Activated B cell treated with CpG ODN at 0.5 μM for 24 hours (primary cell): ENCODE data around the gene OR6B2. TPM values are rescaled to one million over a fixed set of nuclear protein-coding genes. Genes with fewer than 3 reads are reported as not detected.

Experiments
- ATAC-seq: fragments of 200-7000 bp; cut with Tn5 transposase; one replicate; pipeline ENCODE4 v1.10.0; 2021; ENCODE audit warnings: low read depth, mild to moderate bottlenecking, moderate library complexity
- CTCF ChIA-PET: fragments of 350-600 bp; sonication (Branson Sonifier 250); formaldehyde crosslinking; loops from one replicate; lab custom pipeline; 2021; ENCODE audit warnings: antibody characterized with exemption; lab: Charles Lee
- POLR2A ChIA-PET: fragments of 350-600 bp; sonication (Branson Sonifier 250); formaldehyde crosslinking; loops from one replicate; lab custom pipeline; 2021; ENCODE audit warnings: antibody characterized with exemption; lab: Charles Lee
- DNase-seq: peaks from one replicate; pipeline ENCODE4 v3.0.0; 2022
- H3K27ac Mint-ChIP-seq: one replicate; pipeline ENCODE4 v1.8.0; 2020; ENCODE audit warnings: mixed read lengths
- H3K27me3 Mint-ChIP-seq: one replicate; pipeline ENCODE4 v1.8.0; 2021; ENCODE audit warnings: mixed read lengths
- H3K36me3 Mint-ChIP-seq: one replicate; pipeline ENCODE4 v1.8.0; 2021; ENCODE audit warnings: low read depth, mixed read lengths
- H3K4me1 Mint-ChIP-seq: one replicate; pipeline ENCODE4 v1.8.0; 2021; ENCODE audit warnings: mixed read lengths
- H3K4me3 Mint-ChIP-seq: one replicate; pipeline ENCODE4 v1.8.0; 2020; ENCODE audit warnings: mild to moderate bottlenecking, mixed read lengths
- H3K9me3 Mint-ChIP-seq: one replicate; pipeline ENCODE4 v1.8.0; 2020; ENCODE audit warnings: mixed read lengths
- CTCF ChIP-seq: fragments of 200-600 bp; IDR thresholded peaks from one replicate; pipeline ENCODE4 v1.8.0; 2022; ENCODE audit warnings: antibody characterized with exemption, mild to moderate bottlenecking
- intact Hi-C: fragments of 100-400 bp; cut with micrococcal nuclease; formaldehyde crosslinking; loops from one replicate; pipeline ENCODE4 v1.15.1; 2024
- total RNA-seq: library from RNA; stranded (reverse); gene quantifications from 2 replicates; pipeline ENCODE4 v1.2.3, GENCODE V29; 2022

Gene OR6B2
- total RNA-seq, 1 donor from 2014 or later: not detected

- peaks cover 90% of the 10 kb centered on the region for H3K36me3 Mint-ChIP-seq
- POLR2A ChIA-PET: no interaction called here
- intact Hi-C loops: no loop called here
- DNase-seq: no peak
- H3K27me3 Mint-ChIP-seq: no peaks in the 10 kb centered on the region
- H3K27ac Mint-ChIP-seq: no peak overlapping the region
- CTCF ChIA-PET: no interaction called here
- no peak for ATAC-seq
- no peak for TF ChIP-seq CTCF
- H3K4me3 Mint-ChIP-seq: no peak overlapping the region
- H3K9me3 Mint-ChIP-seq: no peaks in the 10 kb centered on the region
- H3K4me1 Mint-ChIP-seq: no peaks in the 10 kb centered on the region
Observed at GRCh38 chr2:240002983-240003382, 27.2 kb downstream of the OR6B2 start.

- no peaks in the 10 kb centered on the region for H3K9me3 Mint-ChIP-seq
- H3K27me3 Mint-ChIP-seq: no peaks in the 10 kb centered on the region
- no peak overlapping the region for H3K4me3 Mint-ChIP-seq
- ATAC-seq (no peak), DNase-seq (no peak)
- peaks cover 83% of the 10 kb centered on the region for H3K36me3 Mint-ChIP-seq
- no peak for TF ChIP-seq CTCF
- POLR2A ChIA-PET: no interaction called here
- H3K4me1 Mint-ChIP-seq: no peaks in the 10 kb centered on the region
- CTCF ChIA-PET: no interaction called here
- no peak overlapping the region for H3K27ac Mint-ChIP-seq
- intact Hi-C loops: no loop called here
Observed at GRCh38 chr2:240000671-240001070, 29.6 kb downstream of the OR6B2 start.

GRCh38 chr2:239997686-239998409 lies 32.4 kb downstream of the OR6B2 start:
- peaks cover 78% of the 10 kb centered on the region for H3K36me3 Mint-ChIP-seq
- POLR2A ChIA-PET: no interaction called here
- CTCF ChIA-PET: no interaction called here
- no peaks in the 10 kb centered on the region for H3K4me1 Mint-ChIP-seq
- no peaks in the 10 kb centered on the region for H3K27me3 Mint-ChIP-seq
- TF ChIP-seq CTCF: no peak
- H3K27ac Mint-ChIP-seq: no peak overlapping the region
- DNase-seq: no peak
- no peaks in the 10 kb centered on the region for H3K9me3 Mint-ChIP-seq
- intact Hi-C loops: no loop called here
- H3K4me3 Mint-ChIP-seq: no peak overlapping the region
- no peak for ATAC-seq

GRCh38 chr2:239994086-239994485 lies 36.1 kb downstream of the OR6B2 start:
- peaks cover 78% of the 10 kb centered on the region for H3K36me3 Mint-ChIP-seq
- CTCF ChIA-PET: no interaction called here
- DNase-seq: no peak
- H3K4me3 Mint-ChIP-seq: no peak overlapping the region
- H3K27me3 Mint-ChIP-seq: no peaks in the 10 kb centered on the region
- intact Hi-C loops: no loop called here
- ATAC-seq: no peak
- no peak for TF ChIP-seq CTCF
- H3K9me3 Mint-ChIP-seq: no peaks in the 10 kb centered on the region
- H3K27ac Mint-ChIP-seq: no peak overlapping the region
- H3K4me1 Mint-ChIP-seq: no peaks in the 10 kb centered on the region
- POLR2A ChIA-PET: no interaction called here

- Mint-ChIP-seq H3K36me3 (peaks cover 78% of the 10 kb centered on the region), H3K27me3 (no peaks in the 10 kb centered on the region), H3K4me3 (no peak overlapping the region), H3K4me1 (no peaks in the 10 kb centered on the region), H3K9me3 (no peaks in the 10 kb centered on the region), H3K27ac (no peak overlapping the region)
- CTCF ChIA-PET: interaction anchor here (1.3 kb wide), 1 partner anchor 726 kb away, joined by 4 read pairs; no protein-coding TSS in a partner anchor
- no peak for ATAC-seq
- no peak for DNase-seq
- no peak for TF ChIP-seq CTCF
- intact Hi-C loops: no loop called here
- POLR2A ChIA-PET: interaction anchor here (0.5 kb wide), 1 partner anchor 33 kb away, joined by 5 read pairs; no protein-coding TSS in a partner anchor
Observed at GRCh38 chr2:239993291-239993690, 36.9 kb downstream of the OR6B2 start.
